HG02571 (cell line): Measurements from ENCODE around the gene SERGEF.

Experiments used
- ATAC-seq: cut with Tn5 transposase; IDR thresholded peaks from one replicate; pipeline ENCODE4 v1.9.1; 2021; ENCODE audit warnings: mild to moderate bottlenecking, moderate library complexity; ENCODE audit not compliant: unreplicated experiment

The SERGEF gene

GRCh38 chr11:17792161-17792560, 220.7 kb downstream of the SERGEF start:
- no peak for ATAC-seq

DNA sequence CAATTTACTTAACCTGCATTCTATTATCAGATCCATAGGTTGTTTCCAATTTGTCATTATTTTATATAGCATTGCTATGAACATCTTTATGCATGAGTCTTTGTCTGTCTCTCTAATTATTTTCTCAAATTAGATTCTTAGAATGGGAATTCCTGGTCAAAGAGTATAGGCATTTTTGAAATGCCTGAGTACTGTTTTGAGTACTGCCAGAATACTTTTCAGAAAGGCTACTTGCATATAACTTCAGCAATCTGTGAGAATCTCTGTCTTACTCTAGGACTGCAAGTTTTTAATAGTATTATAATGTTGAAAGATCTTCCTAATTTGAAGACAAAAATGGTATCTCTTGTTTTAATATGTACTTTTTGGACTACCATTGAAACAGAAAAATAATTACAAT, 221.7 kb downstream of the SERGEF start:
- no peak for ATAC-seq

DNA sequence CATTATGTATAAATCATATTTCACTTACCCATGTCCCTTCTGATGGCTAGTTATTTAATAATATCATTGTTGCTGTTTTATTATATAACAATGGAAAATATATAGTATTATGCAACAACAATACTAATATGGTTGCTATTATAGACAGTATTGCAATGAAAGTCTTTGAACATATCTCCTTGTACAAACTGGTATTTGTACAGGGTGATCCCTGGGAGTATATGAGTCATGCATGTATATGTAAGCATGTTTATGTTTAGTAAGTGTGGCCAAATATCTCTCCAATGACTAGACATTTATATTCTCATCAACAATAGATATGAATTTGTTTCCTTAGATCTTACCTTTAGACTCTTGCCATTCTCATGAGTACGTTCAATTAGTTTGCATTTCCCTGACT, 222.4 kb downstream of the SERGEF start:
- ATAC-seq = no peak

GRCh38 chr11:17788084-17788483, 224.8 kb downstream of the SERGEF start:
- no peak for ATAC-seq

DNA sequence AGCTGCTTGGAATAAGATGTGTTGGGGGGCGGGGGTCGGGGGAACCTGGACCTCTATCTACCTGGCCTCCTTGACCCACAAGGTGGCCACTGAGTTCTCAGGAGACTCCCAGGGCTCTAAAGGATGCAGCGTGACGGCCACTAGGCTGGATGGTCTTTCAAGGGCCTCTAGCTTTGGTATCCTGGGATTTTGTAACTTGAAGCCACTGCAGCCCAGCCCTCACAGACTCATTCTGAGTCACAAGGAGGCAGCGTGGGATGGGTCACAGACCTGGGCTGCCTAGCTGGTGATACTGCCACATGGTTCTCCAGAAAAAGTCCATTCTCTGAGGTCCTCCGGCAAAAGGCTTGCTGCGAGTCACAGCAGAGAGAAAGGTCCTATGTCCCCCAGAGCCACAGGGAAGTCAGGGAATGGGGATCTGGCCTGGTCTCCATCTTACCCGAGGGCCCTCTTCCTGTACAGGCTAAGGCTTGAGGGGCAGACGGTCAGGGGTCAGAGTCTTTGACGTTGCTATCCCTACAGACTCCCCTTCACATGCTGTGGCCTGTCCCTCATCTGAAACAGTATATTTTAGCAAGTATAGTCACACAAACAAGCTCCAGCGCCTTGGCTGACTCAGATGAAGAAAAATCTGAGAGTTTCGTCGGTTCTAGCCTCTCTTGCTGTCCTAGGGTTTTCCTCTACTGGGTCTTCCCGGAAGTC, 225.9 kb downstream of the SERGEF start:
- no peak for ATAC-seq

GRCh38 chr11:17783878-17784277, 229.0 kb downstream of the SERGEF start:
- no peak for ATAC-seq

DNA sequence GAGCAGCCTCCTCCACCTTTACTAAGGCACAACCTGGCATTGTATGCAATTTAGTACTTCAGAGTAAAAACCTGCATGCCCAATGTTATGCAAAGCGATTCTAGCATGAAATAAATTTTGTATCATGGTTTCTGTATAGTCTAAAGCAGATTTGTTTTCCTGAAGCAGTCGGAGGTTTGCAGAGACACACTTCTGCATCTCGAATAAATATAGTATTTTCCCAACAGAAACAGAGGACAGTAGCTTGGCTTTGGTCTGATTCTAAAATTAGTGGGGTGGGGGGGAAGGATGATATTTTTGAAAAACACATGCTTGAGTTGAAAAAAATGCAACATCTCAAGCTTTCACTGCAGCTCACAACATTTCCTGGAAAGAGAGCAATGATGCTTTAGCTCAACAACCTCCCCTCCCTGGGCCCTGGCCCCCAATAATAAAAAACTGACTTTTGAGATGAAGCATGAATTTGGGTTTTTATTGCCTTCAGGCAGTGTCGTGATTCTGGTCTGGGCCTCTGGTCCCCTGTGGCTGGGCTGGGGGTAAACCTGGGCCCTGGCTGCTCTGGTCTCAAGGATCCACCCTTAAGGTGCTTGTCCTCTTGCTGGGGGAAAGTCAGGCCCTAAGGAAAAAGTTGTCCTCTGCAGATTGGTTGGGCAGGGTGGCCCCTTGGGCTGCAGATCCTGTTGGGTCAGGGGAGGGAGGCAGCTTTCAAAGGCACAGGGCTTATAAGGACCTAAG, 230.1 kb downstream of the SERGEF start:
- ATAC-seq = no peak

- no peak for ATAC-seq
These were observed 230.7 kb downstream of the SERGEF start for GRCh38 chr11:17782145-17782544.

GRCh38 chr11:17781626-17782025, 231.2 kb downstream of the SERGEF start:
- no peak for ATAC-seq

DNA sequence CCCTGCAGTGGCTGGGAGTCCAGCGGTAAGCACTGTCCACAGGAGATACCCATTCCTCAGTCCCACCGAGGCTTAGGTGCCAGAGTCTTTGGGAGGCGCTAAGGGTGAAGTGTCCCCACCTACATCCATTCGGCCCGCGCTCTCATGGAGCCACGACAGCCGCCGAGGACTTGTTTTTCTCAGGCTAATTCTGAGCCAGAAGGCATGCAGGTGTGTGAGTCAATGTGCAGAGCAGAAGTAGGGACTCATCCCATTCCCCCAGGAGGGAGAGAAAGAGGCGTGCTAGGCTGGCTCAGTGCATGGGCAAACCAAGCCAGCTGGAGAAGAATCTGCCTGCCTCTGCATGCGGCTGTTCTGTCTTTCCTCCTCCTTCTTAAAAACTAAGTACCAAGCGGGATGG, 231.6 kb downstream of the SERGEF start:
- no peak for ATAC-seq

DNA sequence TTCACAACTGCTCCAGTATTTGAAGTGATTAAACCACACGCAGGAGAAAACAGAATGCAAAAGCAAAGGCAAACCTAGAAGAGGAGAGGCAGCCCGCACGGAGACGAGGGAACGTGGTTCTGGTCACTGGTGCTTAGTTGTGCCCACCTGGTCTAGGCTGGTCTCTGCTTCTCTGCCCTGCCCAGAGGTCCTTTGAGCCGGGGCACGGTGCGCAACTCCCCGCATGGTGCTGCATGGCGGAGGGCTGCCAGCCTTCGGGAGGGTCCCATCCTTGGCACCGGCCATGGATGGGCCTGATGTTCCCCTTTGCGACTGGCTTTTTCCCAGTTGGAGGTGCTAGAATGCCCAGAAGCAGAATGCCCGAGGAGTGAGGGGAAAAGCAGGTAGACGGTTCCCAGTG, 232.2 kb downstream of the SERGEF start:
- no peak for ATAC-seq

DNA sequence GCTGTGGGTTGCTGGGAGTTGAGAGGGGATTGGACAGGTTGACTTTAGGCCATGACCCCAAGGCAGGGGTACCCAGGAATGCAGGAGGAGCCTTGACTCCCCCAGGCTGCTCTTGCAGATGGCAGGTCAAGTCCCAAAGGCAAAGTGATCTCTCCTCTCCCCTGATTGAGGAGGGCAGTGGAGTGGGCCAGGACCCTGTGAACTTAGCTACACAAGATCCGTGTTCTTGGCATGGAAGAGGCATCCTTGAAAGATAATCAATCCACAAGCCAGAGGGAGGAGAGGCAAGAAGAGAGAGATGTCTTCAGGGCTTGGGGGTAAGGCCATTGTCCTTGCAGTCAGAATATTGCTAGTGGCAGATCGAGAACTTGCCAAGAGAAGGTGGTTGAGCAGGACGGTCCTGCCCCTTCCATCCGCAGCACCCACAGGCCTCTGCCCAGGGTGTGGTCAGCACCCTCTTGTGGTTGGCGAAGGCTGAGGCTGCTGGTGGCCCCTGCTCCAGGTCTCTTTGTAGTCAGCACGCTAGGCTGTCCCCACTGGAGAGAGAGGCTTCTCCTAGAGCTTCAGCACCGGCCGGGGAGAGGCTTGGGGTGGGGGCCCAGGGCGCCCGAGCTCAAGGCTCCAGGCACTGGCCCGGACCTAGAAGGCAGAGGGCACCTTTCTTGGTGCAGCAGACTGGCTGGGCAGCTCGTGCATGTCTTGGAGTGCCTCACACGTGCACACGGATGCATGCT, 232.8 kb downstream of the SERGEF start:
- no peak for ATAC-seq

GRCh38 chr11:17778956-17779860, 233.6 kb downstream of the SERGEF start:
- no peak for ATAC-seq

DNA sequence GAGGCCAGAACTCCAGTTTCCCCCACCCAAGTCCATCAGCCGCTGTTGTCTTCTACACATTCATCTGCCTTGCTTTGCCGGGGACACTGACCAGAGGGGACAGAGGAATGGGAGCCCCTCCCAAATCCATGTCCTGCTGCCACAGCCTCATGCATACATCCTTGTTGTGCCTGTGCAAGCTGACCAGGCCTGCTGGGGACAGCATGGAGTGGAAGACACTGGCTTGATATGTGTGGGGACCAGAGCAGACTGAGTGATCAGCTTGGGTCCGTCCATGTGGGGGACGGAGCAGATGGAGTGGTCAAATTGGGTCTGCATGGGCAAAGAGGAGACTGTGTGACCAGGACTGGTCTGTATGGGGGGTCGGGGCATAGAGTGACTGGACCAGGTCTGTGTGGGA, 234.5 kb downstream of the SERGEF start:
- ATAC-seq = no peak

GRCh38 chr11:17777738-17778091, 235.1 kb downstream of the SERGEF start:
- no peak for ATAC-seq

GRCh38 chr11:17777086-17777737, 235.6 kb downstream of the SERGEF start:
- ATAC-seq = no peak

- no peak for ATAC-seq
These were observed 236.5 kb downstream of the SERGEF start for GRCh38 chr11:17776212-17776875.

- no peak for ATAC-seq
These were observed 237.2 kb downstream of the SERGEF start for GRCh38 chr11:17775507-17776211.

GRCh38 chr11:17775035-17775348, 237.9 kb downstream of the SERGEF start:
- ATAC-seq = no peak
